Stimulated activated CD8-positive, alpha-beta memory T cell treated with anti-CD3 and anti-CD28 coated beads, Interleukin-2, amount 100 ng/mL, for 48 hours (primary cell): ENCODE results near the gene PSMB5.
"Not testable (repeated sequence)": the region's sequence is repeated elsewhere in the genome, so short reads cannot be mapped to it uniquely, and the experiment has no call there.

ENCODE experiments used
- DNase-seq, 2 donors: peaks; one replicate each; pipeline ENCODE4 v3.0.0-alpha.2; 2020; ENCODE audit warnings: low read depth in 2 of 2

Gene PSMB5

DNA sequence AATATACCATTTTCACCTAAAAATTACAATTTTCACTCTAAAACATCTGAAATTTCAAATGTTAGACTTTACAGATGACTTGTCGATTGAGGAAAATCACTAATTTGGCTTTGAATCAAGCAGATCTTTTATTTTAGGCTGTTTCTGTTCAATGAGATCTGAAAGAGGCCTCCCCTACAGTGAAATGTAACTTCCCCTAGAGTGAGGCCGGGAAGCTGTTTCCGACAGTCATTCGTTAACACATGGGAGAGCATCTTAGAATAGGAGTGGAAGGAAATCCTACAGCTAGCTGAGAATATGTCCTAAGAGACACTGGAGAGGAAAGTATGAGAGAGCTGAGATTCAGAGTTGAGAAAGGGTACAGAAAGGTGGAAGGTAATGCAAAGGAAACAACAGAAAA, 19.1 kb downstream of the PSMB5 start:
- DNase-seq, result no peak

DNA sequence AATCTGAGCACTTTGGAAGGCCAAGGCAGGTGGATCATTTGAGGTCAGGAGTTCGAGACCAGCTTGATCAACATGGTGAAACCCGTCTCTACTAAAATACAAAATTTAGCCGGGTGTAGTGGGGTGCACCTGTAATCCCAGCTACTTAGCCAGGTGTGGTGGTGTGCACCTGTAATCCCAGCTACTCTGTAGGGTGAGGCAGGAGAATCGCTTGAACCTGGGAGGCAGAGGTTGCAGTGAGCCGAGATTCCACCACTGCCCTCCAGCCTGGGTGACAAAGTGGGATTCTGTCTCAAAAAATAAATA, 21.0 kb downstream of the PSMB5 start:
- DNase-seq, result not testable (repeated sequence)

DNA sequence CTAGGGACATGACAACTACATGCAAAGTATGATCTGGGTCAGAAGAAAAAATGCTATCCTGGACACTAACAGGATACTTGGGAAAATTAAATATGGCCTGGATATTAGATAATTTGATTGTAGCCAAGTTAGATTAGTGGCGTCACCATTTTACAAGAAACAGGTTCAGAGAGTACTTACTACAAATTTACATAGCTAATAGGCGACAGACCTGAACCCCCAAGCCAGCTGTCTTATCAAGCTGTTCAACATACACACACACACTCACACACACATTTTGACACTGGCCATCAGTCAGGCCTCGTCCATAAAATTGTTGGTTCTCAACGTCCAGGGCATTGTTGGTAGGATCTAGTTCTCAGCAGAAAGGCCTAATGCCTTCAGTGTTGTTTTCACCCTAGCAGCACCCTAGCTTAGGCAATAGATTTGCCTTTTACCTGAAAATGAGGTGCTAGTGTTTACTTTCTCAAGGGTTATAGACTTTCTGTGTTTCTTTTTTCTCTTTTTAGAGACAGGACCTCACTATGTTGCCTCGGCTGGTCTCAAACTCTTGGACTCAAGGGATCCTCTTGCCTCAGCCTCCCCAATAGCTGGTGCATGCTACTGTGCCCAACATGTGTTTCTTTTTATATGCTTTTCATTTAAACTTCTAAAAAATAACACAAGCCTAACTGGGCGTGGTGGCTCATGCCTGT, 21.5 kb downstream of the PSMB5 start:
- no peak for DNase-seq

DNA sequence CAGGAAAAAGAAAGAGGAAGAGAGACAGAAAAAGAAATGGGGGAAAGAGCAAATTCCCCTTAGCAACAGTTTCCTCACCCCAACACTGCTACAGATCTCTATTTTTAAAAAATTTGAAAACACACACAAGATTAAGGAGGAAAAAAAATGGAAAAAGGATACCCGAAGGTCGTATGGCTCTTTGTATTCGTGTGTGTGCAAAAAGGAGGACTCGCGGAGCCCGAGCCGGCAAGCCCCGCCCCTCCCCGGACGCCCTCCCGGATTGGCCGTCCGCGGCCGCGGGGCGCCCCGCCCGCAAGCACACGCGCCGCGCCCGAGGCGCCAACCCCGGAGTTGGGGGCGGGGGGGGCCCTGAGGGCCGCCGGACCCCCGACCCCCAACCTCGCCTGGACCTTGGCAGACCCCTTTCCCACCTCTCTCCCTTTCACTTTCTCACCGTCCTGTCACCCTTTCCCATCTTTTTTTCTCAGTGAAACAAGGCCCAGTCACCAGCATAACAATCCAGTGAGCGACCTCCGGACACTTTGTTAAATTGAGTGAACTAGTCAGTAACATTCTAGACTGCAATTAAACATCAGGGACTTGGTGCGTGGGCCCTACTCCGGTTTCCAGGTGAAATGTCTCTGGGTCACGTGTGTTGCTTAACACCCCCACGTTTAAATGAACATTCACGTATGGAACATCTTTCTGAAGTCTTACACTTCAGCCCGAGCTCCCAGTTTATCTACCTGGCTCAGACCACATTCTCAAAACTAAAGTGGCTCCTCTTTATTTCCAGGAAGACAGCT, 24.6 kb downstream of the PSMB5 start, which contains the start of gene C14orf93:
C14orf93 (minus strand) TSS at position 205 of the 788 bp plus-strand sequence. CDS start 11,120 bp downstream, outside the sequence.
- peak; percentile 80 to 84 for DNase-seq

DNA sequence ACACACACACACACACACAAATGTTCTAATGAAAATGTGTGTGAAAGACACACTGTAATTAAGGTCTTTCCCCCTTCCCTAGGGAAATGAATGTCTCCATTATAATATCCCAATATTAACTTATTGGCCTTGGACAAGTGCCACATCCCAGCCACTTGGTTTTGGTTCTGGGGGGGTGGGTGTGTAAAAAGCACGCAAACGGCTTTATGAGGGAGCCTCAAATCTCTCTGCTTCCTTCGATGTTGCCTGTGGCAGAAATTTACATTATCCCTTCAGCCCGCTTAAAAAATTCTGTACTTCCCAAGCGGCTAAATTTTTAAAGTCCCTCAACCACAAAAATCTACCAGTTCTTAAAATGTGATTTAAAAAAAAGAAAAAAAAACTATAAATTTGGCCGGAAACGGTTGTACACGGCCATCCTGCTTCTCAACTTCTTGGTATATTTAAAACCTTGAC, 25.2 kb downstream of the PSMB5 start:
- DNase-seq, result no peak

DNA sequence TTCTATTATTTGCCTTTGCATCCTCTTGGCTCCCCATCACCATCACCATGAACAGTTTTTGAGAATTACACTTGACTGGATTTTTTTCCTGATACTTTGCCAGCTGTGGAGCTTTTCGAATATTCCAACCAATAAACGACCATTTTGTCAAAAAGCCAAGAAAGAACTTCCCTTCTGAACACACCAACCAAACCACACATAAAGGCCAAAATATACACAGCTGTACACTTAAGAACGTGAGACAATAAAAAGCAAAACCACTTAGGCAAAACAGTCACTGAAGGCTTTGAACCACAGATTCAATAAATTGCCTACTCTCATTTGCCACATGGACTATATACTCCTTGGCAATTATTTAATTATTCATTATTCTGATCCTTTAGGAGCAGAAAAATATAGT, 25.9 kb downstream of the PSMB5 start:
- DNase-seq, result no peak

DNA sequence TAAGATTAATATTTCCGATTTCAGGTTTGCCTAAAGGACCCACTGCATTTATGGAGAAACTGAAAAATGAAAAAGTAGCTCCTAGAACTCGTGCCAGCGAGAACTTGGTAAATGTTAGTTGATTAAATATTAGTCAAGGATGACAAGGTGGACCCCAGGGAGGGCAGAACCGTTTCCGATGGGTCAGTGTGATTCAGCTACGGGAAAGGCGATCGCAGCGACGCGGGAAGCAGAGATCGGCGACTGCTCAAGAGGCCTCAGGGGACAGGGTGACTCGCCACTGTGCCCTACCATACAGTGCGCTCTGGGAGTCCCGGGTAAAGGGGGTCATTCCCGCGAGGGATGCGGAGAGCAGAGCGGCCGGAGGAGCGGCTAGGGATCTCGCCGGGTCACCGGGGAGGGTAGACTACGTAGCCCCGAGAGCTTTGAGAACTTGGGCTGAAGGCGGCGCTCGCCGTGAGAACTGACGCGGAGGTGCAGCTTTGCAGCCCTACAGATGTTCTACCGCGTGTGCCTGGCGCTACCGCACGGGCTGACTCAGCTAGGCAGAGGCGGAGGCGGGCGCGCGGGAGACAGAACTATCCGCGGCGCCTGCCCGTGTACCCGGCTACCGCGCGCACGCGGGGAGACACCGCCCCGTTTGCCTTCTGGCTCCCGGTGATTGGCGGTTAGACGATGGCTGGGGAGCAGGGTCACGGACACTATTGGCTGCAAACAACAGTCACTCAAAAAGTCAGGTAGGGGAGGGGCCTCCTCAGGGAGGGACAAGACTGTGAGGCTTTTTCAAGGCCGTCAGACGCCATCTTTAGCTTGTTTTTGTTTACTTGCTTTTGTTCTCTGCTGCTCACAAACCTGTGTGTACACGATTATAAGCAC, 27.9 kb downstream of the PSMB5 start:
- DNase-seq, result peak; percentile 93

DNA sequence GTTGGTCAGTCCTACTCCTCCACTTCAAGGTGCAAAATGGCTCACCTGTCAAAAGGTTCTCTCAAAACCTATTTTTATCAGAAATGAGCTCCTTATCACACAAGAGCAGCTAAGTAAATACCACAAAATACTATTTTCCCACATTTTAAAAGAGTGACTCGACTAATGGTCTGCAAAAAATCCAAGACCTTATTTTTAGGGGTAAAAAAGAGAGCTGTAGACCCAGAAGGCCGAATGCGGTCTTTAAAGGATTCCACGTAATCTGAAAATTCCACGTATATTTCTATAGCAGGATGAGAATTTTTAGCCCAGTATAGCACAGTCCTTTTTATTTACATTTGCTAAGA, 28.5 kb downstream of the PSMB5 start:
- DNase-seq, result no peak

DNA sequence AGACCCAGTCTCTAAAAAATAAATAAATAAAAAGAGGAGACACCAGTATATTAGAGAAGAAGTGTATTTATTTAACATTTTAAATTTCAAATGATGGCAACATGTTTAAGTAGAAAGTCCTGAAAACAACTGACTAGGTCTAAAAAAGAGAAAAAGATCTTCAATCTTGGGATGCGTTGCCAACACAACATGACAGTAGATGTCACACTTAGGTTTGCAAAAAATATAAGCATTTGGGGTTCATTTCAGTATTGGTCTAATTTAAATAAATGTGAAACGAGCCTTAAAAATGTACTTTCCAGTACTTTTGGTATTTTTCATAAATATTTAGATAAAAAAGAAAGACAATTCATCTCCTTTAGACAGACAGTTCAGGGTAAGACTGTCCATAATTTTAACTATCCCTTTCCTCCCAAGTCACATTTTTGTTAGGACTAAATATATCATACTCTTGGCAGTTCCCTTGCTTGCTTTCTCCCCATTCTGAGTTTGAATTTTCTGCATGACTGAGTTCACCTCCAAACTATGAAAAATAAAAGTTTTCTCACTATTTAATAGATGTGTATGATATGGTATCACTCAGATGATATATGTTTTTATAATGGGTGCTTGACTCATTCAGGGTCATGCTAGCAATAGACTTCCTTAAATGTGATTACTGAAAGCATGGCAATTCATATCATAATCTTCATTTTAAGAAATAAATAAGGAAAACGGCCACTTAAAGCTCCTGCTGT, 29.1 kb downstream of the PSMB5 start:
- no peak for DNase-seq

DNA sequence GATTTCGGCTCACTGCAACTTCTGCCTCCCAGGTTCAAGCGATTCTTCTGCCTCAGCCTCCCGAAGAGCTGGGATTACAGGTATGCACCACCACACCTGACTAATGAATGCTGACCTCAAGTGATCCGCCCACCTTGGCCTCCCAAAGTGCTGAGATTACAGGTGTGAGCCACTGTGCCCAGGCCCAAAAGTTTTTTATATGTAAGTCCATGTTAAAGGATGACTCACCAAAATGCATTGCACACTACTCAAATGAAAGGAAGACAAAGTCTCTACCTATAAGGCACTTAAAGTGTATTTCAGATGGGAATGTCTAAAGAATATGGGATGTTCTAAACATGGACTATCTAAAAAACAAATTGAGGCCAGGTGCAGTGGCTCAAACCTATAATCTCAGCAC, 30.4 kb downstream of the PSMB5 start:
- not testable (repeated sequence) for DNase-seq

DNA sequence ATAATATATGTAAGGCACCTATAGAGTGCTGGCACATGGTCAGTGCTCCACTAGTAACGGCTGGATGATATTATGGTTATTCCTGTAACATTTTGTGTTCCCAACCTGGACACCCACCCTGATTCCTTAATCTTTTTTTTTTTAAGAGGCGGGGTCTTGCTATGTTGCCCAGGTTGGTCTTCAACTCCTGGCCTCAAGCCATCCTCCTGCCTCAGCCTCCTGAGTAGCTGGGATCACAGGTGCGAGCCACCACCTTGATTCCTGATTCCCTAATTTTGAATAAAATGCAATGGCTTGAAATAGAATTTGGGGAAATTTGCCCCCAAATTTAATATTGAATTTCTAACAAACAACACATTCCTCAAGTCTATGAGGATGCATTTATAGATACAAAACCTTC, 32.1 kb downstream of the PSMB5 start:
- DNase-seq, result no peak

DNA sequence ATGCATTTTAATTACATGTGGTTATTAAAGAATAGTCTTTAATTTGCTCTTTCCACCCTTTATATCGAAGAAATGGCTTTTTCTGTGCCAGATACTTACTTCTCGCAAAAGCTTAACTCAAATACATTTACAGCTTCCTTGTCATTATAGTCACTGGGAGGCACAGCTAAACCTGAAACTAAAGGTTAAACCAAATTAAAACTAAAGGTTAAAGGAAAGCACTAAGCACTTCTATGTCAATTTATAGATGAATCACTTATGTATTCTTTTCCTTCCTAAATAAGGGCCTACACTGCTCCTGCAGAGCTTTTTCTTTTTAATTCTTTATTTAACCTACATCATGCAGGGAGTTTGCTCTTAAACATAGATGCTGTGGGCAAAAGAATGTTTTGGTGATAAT, 33.8 kb downstream of the PSMB5 start:
- no peak for DNase-seq

DNA sequence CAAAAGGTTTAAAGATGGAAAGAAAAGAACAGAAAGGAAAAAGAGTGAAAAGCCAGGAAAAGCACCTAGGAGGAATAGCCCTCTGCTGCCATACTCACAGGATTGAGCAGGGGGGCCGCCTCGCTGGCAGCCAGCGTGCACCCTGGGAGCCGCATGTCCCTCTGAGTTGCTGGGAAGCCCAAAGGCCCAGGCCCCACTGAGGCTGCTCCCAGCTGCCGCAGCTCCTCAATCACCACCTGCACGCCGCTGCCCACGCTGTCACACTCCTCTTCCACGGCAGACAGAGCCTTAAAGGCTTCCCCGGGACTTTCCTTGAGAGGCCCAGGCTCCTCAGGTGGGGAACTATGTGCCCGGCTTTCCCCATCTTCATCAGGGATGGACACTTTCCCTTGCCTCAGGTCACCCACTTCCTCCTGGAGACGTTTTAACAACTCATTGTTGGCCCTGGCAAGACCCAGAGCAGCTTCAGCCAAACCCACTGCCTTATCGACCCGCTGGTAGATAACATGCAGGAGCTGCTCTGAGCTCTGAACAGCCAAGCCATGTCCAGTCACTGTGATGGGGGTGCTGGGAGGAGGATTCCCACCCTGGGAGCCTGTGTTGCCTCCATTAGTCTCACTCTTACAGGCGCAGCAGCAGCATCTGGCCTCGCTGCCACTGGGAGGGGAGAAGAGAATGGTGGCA, 36.2 kb downstream of the PSMB5 start:
- DNase-seq, result no peak

DNA sequence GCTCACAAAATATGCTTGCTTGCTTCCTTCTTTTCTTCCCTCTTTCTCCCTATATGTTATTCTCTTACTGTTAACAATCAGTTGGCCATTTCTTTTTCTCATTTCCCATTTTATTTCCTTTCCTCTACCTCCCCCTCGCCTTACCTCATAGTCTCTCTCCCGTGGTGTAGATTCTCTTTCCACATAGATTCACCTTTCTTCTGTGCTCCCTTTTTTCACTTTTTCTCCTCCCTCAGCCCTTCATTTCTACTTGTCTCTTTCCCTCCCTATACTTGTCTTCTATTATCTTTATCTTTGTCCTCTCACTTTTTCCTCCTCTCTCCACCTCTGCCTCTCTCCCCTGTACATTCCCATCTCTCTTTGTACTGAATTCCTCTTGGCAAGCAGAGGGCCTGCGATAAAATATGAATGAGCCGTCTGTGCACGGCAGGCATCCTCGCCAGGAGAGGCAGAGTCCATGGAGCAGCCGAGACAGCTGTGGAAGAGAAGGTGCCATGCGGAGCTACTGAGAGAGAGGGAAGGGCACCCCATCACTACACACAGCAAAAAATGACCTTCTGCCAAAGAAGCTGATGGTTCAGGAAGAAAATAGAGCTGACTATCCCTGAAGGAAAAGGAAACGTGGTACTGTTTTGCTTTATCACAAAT, 36.9 kb downstream of the PSMB5 start:
- DNase-seq, result no peak

DNA sequence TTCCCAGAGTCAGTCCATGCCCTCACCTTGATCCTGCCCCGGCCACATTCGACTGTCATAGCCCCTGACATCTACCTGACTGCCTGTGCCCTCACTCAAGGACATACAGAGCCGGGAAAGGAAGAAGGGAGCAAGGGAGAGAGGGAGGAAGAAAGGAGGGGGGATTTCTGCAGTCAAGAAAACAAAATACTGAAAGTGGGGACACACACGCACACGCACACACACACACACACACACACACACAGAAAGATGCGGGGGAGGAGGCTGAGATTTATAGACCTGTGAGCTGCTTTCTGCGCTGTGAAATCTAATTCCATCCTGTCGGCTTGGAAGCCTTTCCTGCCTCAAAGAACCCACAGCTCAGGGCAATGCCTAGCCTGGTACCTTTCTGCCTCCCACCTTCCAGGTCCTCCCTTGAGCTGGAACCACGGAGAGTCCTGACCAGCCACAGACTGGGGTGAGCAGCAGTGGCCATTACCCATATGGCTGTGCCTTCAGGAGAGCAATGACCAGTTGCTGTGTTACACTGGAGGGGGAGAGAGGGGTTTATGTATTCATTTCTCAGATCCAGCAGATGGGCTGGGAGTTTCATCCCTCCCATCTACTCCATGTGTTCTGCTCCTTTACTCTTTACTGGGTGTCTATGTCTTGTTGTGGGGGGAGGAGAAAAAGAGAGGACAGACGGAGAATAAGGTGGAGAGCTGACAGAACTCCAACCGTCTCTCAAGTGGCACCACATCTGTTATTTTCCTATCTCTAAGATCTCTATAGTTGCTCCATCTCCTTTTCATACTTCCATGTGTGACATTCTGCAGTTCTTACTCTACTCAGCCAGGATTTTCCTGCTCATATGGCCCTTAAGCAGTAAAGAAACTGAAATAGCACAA, 37.7 kb downstream of the PSMB5 start:
- no peak for DNase-seq

DNA sequence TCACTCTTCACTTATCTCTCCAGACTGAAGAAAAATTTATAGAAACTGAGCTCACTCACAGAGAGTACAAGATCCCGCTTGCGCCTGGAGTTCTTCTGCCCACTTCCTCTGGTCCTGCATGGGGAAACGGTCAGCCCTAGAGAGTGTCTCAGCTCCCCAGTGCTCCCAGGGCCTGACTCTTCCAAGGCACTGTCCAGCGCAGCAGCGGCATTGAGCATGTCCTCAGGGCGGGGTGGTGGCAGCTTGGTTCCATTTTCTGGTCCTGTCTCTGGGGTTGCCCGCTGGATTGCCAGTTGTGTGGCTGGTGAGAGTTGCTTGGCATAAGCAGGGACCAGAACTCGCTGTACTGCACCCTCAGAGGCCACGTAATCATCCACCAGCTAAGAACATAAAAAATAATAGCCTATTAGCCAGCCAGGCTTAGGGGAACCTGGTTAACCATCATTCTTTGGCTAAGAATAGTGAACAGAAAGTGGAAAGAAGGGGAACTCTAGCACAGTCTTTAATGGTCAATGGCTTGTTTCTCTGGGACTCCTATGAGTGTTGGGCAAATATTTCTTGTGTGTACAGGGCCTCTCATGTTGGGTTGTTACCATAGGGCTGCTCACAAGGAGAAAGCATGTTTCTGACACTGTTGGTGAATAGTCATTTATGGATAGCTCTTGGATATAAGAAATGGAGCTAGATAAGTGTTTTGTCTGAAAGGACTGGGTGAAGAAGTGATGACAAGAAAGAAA, 38.6 kb downstream of the PSMB5 start:
- DNase-seq, result no peak

DNA sequence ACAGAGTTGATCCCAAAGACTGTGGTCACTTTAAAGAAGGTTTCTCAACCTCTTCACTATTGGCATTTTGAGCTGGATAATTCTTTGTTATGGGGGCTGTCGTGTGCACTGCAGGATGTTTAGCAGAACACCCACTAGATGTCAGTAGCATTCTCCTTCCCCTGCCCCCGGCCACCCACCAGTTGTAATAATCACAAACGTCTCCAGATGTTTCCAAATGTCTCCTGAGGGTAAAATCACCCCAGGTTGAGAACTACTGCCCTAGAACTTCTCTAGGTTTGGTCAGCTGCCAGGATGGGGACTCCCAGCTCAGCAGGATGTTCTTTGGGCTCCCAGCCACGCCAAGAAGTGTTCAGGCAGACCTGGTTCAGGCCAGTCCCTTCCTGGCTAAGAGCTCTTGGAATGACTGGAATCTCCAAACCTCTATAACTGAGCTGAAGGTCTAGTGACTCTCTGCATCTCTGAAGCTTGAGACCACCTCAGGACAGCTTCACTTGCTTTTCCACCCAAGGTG, 39.9 kb downstream of the PSMB5 start:
- no peak for DNase-seq

DNA sequence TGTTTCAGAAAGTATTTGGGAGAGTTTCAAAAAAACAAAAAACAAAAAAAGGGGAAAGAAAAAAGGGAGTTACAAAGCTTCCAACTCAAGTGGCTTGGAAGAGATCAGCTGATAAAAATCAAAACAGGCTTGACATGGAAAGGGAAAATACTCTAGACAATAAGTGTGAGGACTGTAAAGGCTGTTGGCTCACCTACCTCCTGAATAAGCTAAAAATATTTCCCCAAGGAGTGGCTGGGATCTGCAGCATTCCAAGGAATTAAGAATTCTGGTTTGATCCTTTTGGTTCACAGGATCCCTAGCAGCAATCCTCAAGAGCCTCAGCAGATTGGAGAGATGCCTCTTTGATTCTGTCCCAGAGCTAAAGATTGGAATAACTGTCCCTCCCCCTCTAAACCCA, 41.2 kb downstream of the PSMB5 start:
- DNase-seq, result no peak

DNA sequence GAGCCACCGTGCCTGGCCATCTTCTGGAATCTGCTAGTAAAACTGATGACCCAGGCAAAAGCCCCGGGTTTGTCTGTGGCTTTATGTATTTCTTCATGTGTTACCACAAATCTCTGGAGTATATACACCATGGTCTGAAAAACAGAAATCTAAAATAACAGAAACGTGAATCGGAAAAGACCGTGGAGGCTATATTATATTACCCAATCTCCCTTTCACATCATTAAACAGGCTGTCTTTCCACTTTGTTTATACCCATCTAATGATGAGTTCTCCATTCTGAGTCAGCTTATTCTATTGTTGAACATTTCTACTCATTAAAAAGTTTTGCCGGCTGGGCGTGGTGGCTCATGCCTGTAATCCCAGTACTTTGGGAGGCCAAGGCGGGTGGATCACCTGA, 42.8 kb downstream of the PSMB5 start:
- no peak for DNase-seq
